HepG2 (cell line): ENCODE results near the gene EFNA2. TPM values are rescaled to one million over a fixed set of nuclear protein-coding genes. Genes with fewer than 3 reads are reported as not detected.

Experiments
- CEBPZ ChIP-seq: IDR thresholded peaks from 2 replicates; pipeline ENCODE4 v1.6.1; 2012; ENCODE audit warnings: low read length, improper control_type of control experiment
- CSRNP1 ChIP-seq: sonication (generic); formaldehyde crosslinking; IDR thresholded peaks from 2 replicates; pipeline ENCODE4 v1.8.1; 2023; ENCODE audit warnings: mild to moderate bottlenecking, missing genetic modification reagents
- FOXC1 ChIP-seq: sonication (generic); formaldehyde crosslinking; IDR thresholded peaks from 2 replicates; pipeline ENCODE4 v1.8.0; 2022; ENCODE audit warnings: mild to moderate bottlenecking, missing genetic modification reagents, borderline replicate concordance
- GABPB1 ChIP-seq: IDR thresholded peaks from 2 replicates; pipeline ENCODE4 v1.6.1; 2016; ENCODE audit warnings: mild to moderate bottlenecking, missing genetic modification reagents, moderate library complexity, missing compliant biosample characterization
- HOMEZ ChIP-seq: IDR thresholded peaks from 2 replicates; pipeline ENCODE4 v1.6.1; 2016; ENCODE audit warnings: low read depth
- MBD4 ChIP-seq: IDR thresholded peaks from 2 replicates; pipeline ENCODE4 v1.6.1; 2012; ENCODE audit warnings: low read length, inconsistent platforms, borderline replicate concordance
- MIXL1 ChIP-seq: IDR thresholded peaks from 2 replicates; pipeline ENCODE4 v1.6.1; 2016
- PCBP1 ChIP-seq: fragments of 200-400 bp; formaldehyde crosslinking; IDR thresholded peaks from 2 replicates; pipeline ENCODE4 v1.6.1; 2017; ENCODE audit warnings: mild to moderate bottlenecking, low read depth, low read length, borderline replicate concordance
- PRDM4 ChIP-seq: sonication (generic); formaldehyde crosslinking; IDR thresholded peaks from 2 replicates; pipeline ENCODE4 v1.9.0; 2021; ENCODE audit warnings: missing genetic modification reagents, borderline replicate concordance
- PRMT3 ChIP-seq: sonication (generic); formaldehyde crosslinking; IDR thresholded peaks from 2 replicates; pipeline ENCODE4 v1.8.1; 2022; ENCODE audit warnings: low read depth, mild to moderate bottlenecking, moderate library complexity, missing genetic modification reagents, borderline replicate concordance
- RFX5 ChIP-seq: IDR thresholded peaks from 2 replicates; pipeline ENCODE4 v1.6.1; 2011; ENCODE audit warnings: low read depth, low read length, improper control_type of control experiment
- SATB2 ChIP-seq: sonication (generic); formaldehyde crosslinking; IDR thresholded peaks from 2 replicates; pipeline ENCODE4 v1.5.0; 2020; ENCODE audit warnings: missing genetic modification reagents
- SMYD3 ChIP-seq: sonication (generic); formaldehyde crosslinking; IDR thresholded peaks from 2 replicates; pipeline ENCODE4 v1.8.1; 2023; ENCODE audit warnings: mild to moderate bottlenecking, missing genetic modification reagents
- ZFY ChIP-seq: sonication (generic); formaldehyde crosslinking; IDR thresholded peaks from 2 replicates; pipeline ENCODE4 v1.4.0; 2020; ENCODE audit warnings: missing genetic modification reagents
- ZNF547 ChIP-seq: sonication (generic); formaldehyde crosslinking; IDR thresholded peaks from 2 replicates; pipeline ENCODE4 v1.5.1; 2020; ENCODE audit warnings: mild to moderate bottlenecking, missing genetic modification reagents
- ZNF720 ChIP-seq: sonication (generic); formaldehyde crosslinking; IDR thresholded peaks from 2 replicates; pipeline ENCODE4 v1.4.0; 2020; ENCODE audit warnings: missing genetic modification reagents
- ZNF749 ChIP-seq: sonication (generic); formaldehyde crosslinking; IDR thresholded peaks from 2 replicates; pipeline ENCODE4 v1.8.0; 2022; ENCODE audit warnings: mild to moderate bottlenecking, missing genetic modification reagents, moderate library complexity, borderline replicate concordance
- ZXDC ChIP-seq: sonication (generic); formaldehyde crosslinking; IDR thresholded peaks from 2 replicates; pipeline ENCODE4 v1.5.0; 2020; ENCODE audit warnings: mild to moderate bottlenecking, missing genetic modification reagents
- polyA plus RNA-seq, 8 experiments: library from polyadenylated mRNA; depleted of rRNA in 3 of 8; stranded (reverse) in 7 of 8; unstranded in 1 of 8; fragments of >200 nt; fragmentation: Illumina TruSeq in 4 of 8; extraction: Trizol in 4 of 8; gene quantifications; 2 replicates each; pipeline versions ENCODE4 v1.2.1 to v1.2.3, GENCODE V29; 2011 to 2016; ENCODE audit warnings: low read depth in 4 of 8, missing spikeins in 1 of 8, mixed read lengths in 1 of 8; ENCODE audit not compliant: insufficient read depth in 1 of 8
- total RNA-seq, 5 experiments: library from RNA; depleted of rRNA; stranded (reverse); fragments of >200 nt; fragmentation: Illumina TruSeq; extraction: Trizol; gene quantifications; 2 replicates each; pipeline ENCODE4 v1.2.3, GENCODE V29; 2016; ENCODE audit warnings: low read depth in 1 of 5

The EFNA2 gene
- total and polyA plus RNA-seq, 2 of the 13 experiments (the other 11 are each of a cell fraction or from before 2014, with no cell fraction given) = 6.0 to 9.9 TPM

GRCh38 chr19:1284979-1285736 lies 515 bp upstream of the EFNA2 start (continued):
- no peak for TF ChIP-seq FOXC1 (CRISPR knock-in tag)
- no peak for TF ChIP-seq HOMEZ (CRISPR knock-in tag)
- TF ChIP-seq ZNF749 (CRISPR knock-in tag) = no peak
- no peak for TF ChIP-seq MBD4
- TF ChIP-seq SATB2 (CRISPR knock-in tag) = no peak
- 0 out of 2 replicates have a peak, but pooled peaks have one; percentile 49 for TF ChIP-seq PCBP1
- no peak for TF ChIP-seq SMYD3 (CRISPR knock-in tag)
- no peak for TF ChIP-seq ZXDC (CRISPR knock-in tag)
- TF ChIP-seq ZNF720 (CRISPR knock-in tag) = no peak
- no peak for TF ChIP-seq CEBPZ
- TF ChIP-seq ZNF547 = no peak
- TF ChIP-seq PRDM4 (CRISPR knock-in tag) = no peak
- no peak for TF ChIP-seq PRMT3 (CRISPR knock-in tag)
- no peak for TF ChIP-seq RFX5
- no peak for TF ChIP-seq CSRNP1 (CRISPR knock-in tag)
- TF ChIP-seq MIXL1 (CRISPR knock-in tag) = no peak
- peak; percentile 40 for TF ChIP-seq GABPB1
- TF ChIP-seq ZFY (CRISPR knock-in tag) = peak; percentile 61
